Type B pancreatic cell (in vitro differentiated cells): ENCODE measurements around the gene MOSPD2. TPM values are rescaled to one million over a fixed set of nuclear protein-coding genes. Genes with fewer than 3 reads are reported as not detected.

Experiments used
- DNase-seq: peaks from one replicate; pipeline ENCODE4 v3.0.0; 2021; ENCODE audit warnings: mixed read lengths; ENCODE audit not compliant: unreplicated experiment; ENCODE audit errors: extremely low spot score
- H3K27ac Mint-ChIP-seq: 2 replicates; pipeline ENCODE4 v1.8.0; 2021; ENCODE audit warnings: mild to moderate bottlenecking, mixed read lengths
- H3K27me3 Mint-ChIP-seq: 2 replicates; pipeline ENCODE4 v1.8.0; 2021; ENCODE audit warnings: mixed read lengths
- H3K36me3 Mint-ChIP-seq: 2 replicates; pipeline ENCODE4 v1.8.0; 2021; ENCODE audit warnings: mixed read lengths
- H3K4me1 Mint-ChIP-seq: one replicate; pipeline ENCODE4 v1.8.0; 2021; ENCODE audit warnings: mixed read lengths; ENCODE audit not compliant: unreplicated experiment
- H3K4me3 Mint-ChIP-seq: 2 replicates; pipeline ENCODE4 v1.8.0; 2021; ENCODE audit warnings: mild to moderate bottlenecking, mixed read lengths
- H3K9me3 Mint-ChIP-seq: 2 replicates; pipeline ENCODE4 v1.8.0; 2021; ENCODE audit warnings: mixed read lengths
- total RNA-seq: library from RNA; stranded (reverse); gene quantifications from 2 replicates; pipeline ENCODE4 v1.2.1, GENCODE V29; 2021; ENCODE audit warnings: low replicate concordance
- TF ChIP-seq, protein P1 (sequence below): fragments of 200-600 bp; sonication (generic); conservative IDR thresholded peaks from 2 replicates; pipeline ENCODE4 v1.5.0; 2021; ENCODE audit warnings: antibody characterized with exemption, mild to moderate bottlenecking

The MOSPD2 gene
- total RNA-seq, 1 donor from 2014 or later = 12.1 TPM

DNA sequence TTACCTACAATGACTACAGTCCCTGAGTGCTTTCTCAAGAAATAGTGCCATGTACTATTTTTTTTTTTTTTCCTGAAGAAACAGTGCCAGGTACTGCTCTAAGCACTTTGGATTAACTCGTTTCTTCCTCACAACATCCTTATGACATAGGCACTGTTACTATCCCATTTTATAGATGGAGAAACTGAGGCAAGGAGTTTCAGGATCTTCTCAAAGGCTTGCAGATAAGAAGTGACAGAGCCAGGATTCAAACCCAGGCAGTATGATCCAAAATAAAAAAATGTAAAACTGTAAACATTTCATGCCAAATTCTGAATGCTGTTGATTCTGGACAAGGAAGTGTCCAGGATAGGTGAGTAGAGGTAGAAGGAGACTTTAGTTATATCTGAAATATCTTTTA is 1.5 kb upstream of the MOSPD2 start:
- TF ChIP-seq, protein P1, sequence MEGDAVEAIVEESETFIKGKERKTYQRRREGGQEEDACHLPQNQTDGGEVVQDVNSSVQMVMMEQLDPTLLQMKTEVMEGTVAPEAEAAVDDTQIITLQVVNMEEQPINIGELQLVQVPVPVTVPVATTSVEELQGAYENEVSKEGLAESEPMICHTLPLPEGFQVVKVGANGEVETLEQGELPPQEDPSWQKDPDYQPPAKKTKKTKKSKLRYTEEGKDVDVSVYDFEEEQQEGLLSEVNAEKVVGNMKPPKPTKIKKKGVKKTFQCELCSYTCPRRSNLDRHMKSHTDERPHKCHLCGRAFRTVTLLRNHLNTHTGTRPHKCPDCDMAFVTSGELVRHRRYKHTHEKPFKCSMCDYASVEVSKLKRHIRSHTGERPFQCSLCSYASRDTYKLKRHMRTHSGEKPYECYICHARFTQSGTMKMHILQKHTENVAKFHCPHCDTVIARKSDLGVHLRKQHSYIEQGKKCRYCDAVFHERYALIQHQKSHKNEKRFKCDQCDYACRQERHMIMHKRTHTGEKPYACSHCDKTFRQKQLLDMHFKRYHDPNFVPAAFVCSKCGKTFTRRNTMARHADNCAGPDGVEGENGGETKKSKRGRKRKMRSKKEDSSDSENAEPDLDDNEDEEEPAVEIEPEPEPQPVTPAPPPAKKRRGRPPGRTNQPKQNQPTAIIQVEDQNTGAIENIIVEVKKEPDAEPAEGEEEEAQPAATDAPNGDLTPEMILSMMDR = no peak
- Mint-ChIP-seq H3K27ac (no peak overlapping the region), H3K27me3 (no peaks in the 10 kb centered on the region), H3K9me3 (no peaks in the 10 kb centered on the region), H3K4me1 (no peaks in the 10 kb centered on the region), H3K4me3 (peak overlapping the region; percentile 90), H3K36me3 (peaks cover 22% of the 10 kb centered on the region)
- no peak for DNase-seq

DNA sequence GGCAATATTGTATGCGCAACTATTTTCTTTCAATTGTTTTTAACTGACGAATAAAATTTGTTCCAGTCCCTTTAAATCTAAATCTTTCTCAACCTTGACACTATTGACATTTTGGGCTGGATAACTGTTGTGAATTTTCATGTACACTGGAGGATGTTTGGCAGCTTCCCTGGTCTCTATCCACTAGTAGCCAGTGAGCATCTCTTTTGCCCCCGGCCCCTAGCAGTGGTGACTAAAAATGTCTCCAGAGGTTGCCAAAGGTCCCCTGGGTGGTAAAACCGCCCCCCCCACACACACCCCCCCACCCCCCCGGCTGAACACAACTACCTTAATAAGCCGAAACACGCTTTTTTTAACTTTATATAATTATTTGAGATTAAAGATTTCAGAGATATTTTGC is 866 bp upstream of the MOSPD2 start:
- no peaks in the 10 kb centered on the region for H3K9me3 Mint-ChIP-seq
- H3K36me3 Mint-ChIP-seq = peaks cover 21% of the 10 kb centered on the region
- no peak for DNase-seq
- no peaks in the 10 kb centered on the region for H3K27me3 Mint-ChIP-seq
- peak overlapping the region; percentile 90 for H3K4me3 Mint-ChIP-seq
- peak overlapping the region; percentile 68 for H3K27ac Mint-ChIP-seq
- H3K4me1 Mint-ChIP-seq = no peaks in the 10 kb centered on the region
- TF ChIP-seq, protein P1 = no peak

DNA sequence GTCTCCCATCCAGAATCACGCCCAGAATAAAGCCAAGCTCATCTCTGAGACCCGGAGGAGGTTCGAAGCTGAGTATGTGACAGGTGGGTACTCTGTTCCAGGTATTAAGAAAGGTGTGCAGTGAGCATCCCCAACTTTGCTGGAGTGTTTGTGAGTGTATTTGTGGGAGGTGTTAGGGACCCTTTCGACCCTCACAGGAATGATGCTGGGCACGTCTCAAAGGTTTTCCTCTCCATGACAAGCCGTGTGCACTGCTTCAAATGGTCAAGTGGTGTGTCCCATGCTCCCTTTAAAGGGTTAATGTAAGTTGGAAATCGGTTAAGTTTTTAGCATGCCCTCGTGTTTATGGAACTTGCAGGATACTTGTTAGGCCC is 442 bp downstream of the MOSPD2 start:
- Mint-ChIP-seq H3K27ac (peak overlapping the region; percentile 68), H3K4me3 (peak overlapping the region; percentile 90), H3K36me3 (peaks cover 10% of the 10 kb centered on the region), H3K4me1 (no peaks in the 10 kb centered on the region), H3K27me3 (no peaks in the 10 kb centered on the region), H3K9me3 (no peaks in the 10 kb centered on the region)
- TF ChIP-seq, protein P1 = no peak
- no peak for DNase-seq

DNA sequence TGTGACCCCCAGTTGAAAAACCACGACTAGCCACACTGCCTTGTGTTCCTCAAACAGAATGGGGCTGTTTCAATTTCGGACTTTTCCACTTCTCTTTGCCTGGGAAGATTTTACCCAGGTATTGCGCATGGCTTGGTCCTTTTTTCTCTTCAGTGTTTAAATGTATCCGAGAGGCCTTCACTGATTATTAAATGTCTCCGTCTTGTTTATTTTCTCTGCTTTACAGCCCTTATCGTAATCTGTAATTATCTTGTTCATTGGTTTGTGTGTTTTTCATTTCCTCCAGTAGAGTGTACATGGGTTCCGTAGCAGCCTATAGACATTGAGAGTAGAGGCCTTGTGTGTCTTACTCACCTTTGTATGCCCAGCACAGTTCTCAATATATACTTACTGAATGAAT is 2.4 kb downstream of the MOSPD2 start:
- no peak overlapping the region for H3K27ac Mint-ChIP-seq
- DNase-seq = no peak
- H3K4me3 Mint-ChIP-seq = peak overlapping the region; percentile 67
- H3K27me3 Mint-ChIP-seq = no peaks in the 10 kb centered on the region
- no peaks in the 10 kb centered on the region for H3K9me3 Mint-ChIP-seq
- TF ChIP-seq, protein P1 = no peak
- no peaks in the 10 kb centered on the region for H3K4me1 Mint-ChIP-seq
- H3K36me3 Mint-ChIP-seq = peaks cover 8% of the 10 kb centered on the region

DNA sequence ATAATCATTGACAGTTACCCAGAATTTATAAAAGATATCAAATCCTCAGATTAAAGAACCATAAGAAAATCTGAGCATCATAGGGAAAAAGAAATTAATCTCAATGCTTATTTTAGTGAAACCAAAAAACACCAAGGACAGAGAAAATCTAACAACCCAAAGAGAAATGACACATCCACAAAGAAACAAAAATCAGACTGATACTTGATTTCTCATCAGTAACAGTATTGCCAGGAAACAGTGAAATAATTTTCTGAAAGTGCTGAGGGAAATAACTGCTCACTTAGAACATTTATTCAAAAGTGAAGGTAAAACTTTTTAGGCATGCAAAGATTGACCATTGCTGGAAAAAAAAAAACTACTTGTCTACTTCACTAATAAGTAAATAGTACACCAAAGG is 10.6 kb downstream of the MOSPD2 start:
- Mint-ChIP-seq H3K4me1 (no peaks in the 10 kb centered on the region), H3K9me3 (peaks cover 4% of the 10 kb centered on the region), H3K36me3 (no peaks in the 10 kb centered on the region), H3K27ac (no peak overlapping the region), H3K27me3 (no peaks in the 10 kb centered on the region), H3K4me3 (no peak overlapping the region)
- DNase-seq = no peak
- TF ChIP-seq, protein P1 = no peak

DNA sequence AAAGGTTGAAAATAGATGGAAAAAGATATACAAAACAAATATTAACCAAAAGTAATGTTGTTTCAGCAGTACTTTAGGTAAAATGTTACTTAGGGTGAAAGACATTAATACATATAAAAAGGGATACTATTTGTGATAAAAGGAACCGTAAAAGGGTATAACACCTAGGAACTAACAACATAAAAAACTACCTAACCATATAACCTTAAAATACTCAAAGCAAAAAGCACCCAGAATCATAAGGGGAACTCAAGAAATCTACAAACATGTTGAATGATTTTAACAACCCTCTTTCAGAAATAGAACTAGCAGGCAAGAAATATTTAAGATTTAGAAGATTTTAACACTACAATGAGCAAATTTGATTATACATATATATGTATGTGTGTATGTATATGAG is 11.5 kb downstream of the MOSPD2 start:
- Mint-ChIP-seq H3K9me3 (peaks cover 4% of the 10 kb centered on the region), H3K27me3 (no peaks in the 10 kb centered on the region), H3K27ac (no peak overlapping the region), H3K4me3 (no peak overlapping the region), H3K36me3 (no peaks in the 10 kb centered on the region), H3K4me1 (no peaks in the 10 kb centered on the region)
- no peak for DNase-seq
- TF ChIP-seq, protein P1 = no peak
